ENCODE results near the gene RIC1. TPM values are rescaled to one million over a fixed set of nuclear protein-coding genes. Genes with fewer than 3 reads are reported as not detected.
"Not testable (repeated sequence)": the region's sequence is repeated elsewhere in the genome, so short reads cannot be mapped to it uniquely, and the experiment has no call there.

Gene RIC1
- total RNA-seq, 5 donors from 2014 or later (not counting 1 experiment from before 2014, with no cell fraction given): 22.2 to 29.9 (median 22.9) TPM

GRCh38 chr9:5796298-5796697, 167.4 kb downstream of the RIC1 start:
- ChIA-PET CTCF (no interaction called here), POLR2A (no interaction called here)
- Histone ChIP-seq H3K4me1 (ENCODE audit: control insufficient read depth in 1 of 2, extremely low read depth in 1 of 2, insufficient read depth in 2 of 2, low read length in 2 of 2) (peaks cover 0 to 13% of the 10 kb centered on the region in 2 experiments), H3K9me3 (no peaks in the 10 kb centered on the region), H3K27me3 (replicated peaks in 1 of 2; ENCODE audit: control insufficient read depth in 2 of 2, extremely low read depth in 1 of 2, insufficient read depth in 2 of 2, low read length in 1 of 2) (no peaks in the 10 kb centered on the region), H3K4me3 (ENCODE audit: control insufficient read depth in 1 of 2, extremely low read depth in 1 of 2, low read length in 1 of 2) (no peak overlapping the region), H3K36me3 (ENCODE audit: control insufficient read depth in 2 of 2, extremely low read depth in 1 of 2, insufficient read depth in 1 of 2, low read length in 1 of 2) (peaks cover 0 to 11% of the 10 kb centered on the region in 2 donors), H3K27ac (ENCODE audit: low read length) (no peak overlapping the region)
- H3K27ac Mint-ChIP-seq: no peak overlapping the region
- H3K36me3 Mint-ChIP-seq: peaks cover 38% of the 10 kb centered on the region
- H3K4me3 Mint-ChIP-seq: no peak overlapping the region
- H3K4me1 Mint-ChIP-seq: peaks cover 40 to 50% (median 49%) of the 10 kb centered on the region in 3 donors
- H3K27me3 Mint-ChIP-seq: no peaks in the 10 kb centered on the region
- ATAC-seq (replicated peaks in 1 of 4): no peak
- no peak for DNase-seq
- 100% methylated on average over 1 of the region's 2 CpGs for WGBS (ENCODE audit: insufficient coverage)
- no peaks in the 10 kb centered on the region for H3K9me3 Mint-ChIP-seq

DNA sequence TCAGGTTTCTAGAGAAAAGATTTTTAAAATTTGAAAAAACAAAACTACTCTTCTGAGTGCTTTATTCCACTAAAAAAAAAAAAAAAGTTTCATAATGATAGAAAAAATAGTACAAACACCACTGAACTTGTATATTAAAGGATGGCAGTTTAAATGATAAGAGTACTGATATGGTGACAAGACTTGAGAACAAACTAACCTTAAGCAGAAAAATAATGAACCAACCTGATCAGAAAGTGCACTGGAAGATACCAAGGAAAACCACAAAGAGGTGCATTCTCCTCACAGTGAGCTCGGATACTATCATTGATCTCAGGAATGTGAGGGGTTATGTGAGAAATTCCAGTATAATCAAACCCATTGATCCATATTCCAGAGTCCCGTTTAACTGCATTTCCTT, 169.7 kb downstream of the RIC1 start:
- Mint-ChIP-seq H3K4me3 (no peak overlapping the region), H3K36me3 (peaks cover 24% of the 10 kb centered on the region), H3K9me3 (no peaks in the 10 kb centered on the region), H3K4me1 (peaks cover 18 to 33% (median 32%) of the 10 kb centered on the region in 3 donors), H3K27ac (peak overlapping the region in 1 of 2 donors; percentile 34), H3K27me3 (no peaks in the 10 kb centered on the region)
- ATAC-seq (replicated peaks in 1 of 4) (no peak), DNase-seq (no peak)
- H3K9me3 ChIP-seq: no peaks in the 10 kb centered on the region
- no peak overlapping the region for H3K27ac ChIP-seq (ENCODE audit: low read length)
- peaks cover 0 to 16% of the 10 kb centered on the region in 2 donors for H3K36me3 ChIP-seq (ENCODE audit: control insufficient read depth in 2 of 2, extremely low read depth in 1 of 2, insufficient read depth in 1 of 2, low read length in 1 of 2)
- H3K4me3 ChIP-seq (ENCODE audit: control insufficient read depth in 1 of 2, extremely low read depth in 1 of 2, low read length in 1 of 2): no peak overlapping the region
- no peaks in the 10 kb centered on the region for H3K27me3 ChIP-seq (replicated peaks in 1 of 2; ENCODE audit: control insufficient read depth in 2 of 2, extremely low read depth in 1 of 2, insufficient read depth in 2 of 2, low read length in 1 of 2)
- ChIA-PET POLR2A (interaction anchor here in 1 of 2 donors (0.7 kb wide), 1 partner anchor 256 kb away, joined by 3 read pairs; no protein-coding TSS in a partner anchor), CTCF (interaction anchor here (0.7 to 1.1 kb wide), 4 partner anchors 34 to 507 kb away, joined by 3 to 4 read pairs (median 4); partner anchors contain the start of gene ERMP1 (in 1 of the 2))
- WGBS (ENCODE audit: insufficient coverage): no CpG with 5 or more reads among the region's 2 CpGs
- peaks cover 0 to 3% of the 10 kb centered on the region in 2 experiments for H3K4me1 ChIP-seq (ENCODE audit: control insufficient read depth in 1 of 2, extremely low read depth in 1 of 2, insufficient read depth in 2 of 2, low read length in 2 of 2)

GRCh38 chr9:5799314-5799713, 170.4 kb downstream of the RIC1 start:
- no peak overlapping the region for H3K4me3 Mint-ChIP-seq
- ChIA-PET CTCF (interaction anchor here (0.7 to 1.1 kb wide), 4 partner anchors 33 to 507 kb away, joined by 3 to 4 read pairs (median 4); partner anchors contain the start of gene ERMP1 (in 1 of the 2)), POLR2A (interaction anchor here (0.5 to 0.7 kb wide), 2 partner anchors 255 to 467 kb away, joined by 3 to 4 read pairs; no protein-coding TSS in a partner anchor)
- H3K4me3 ChIP-seq (ENCODE audit: control insufficient read depth in 1 of 2, extremely low read depth in 1 of 2, low read length in 1 of 2): no peak overlapping the region
- peak overlapping the region in 1 of 2 donors; percentile 61 for H3K27ac Mint-ChIP-seq
- H3K4me1 Mint-ChIP-seq: peaks cover 11 to 26% (median 24%) of the 10 kb centered on the region in 3 donors
- peaks cover 0 to 18% of the 10 kb centered on the region in 2 donors for H3K36me3 ChIP-seq (ENCODE audit: control insufficient read depth in 2 of 2, extremely low read depth in 1 of 2, insufficient read depth in 1 of 2, low read length in 1 of 2)
- no peaks in the 10 kb centered on the region for H3K9me3 Mint-ChIP-seq
- H3K27me3 ChIP-seq (replicated peaks in 1 of 2; ENCODE audit: control insufficient read depth in 2 of 2, extremely low read depth in 1 of 2, insufficient read depth in 2 of 2, low read length in 1 of 2): no peaks in the 10 kb centered on the region
- DNase-seq (peak in 3 of 35 experiments; percentile 4 to 44 (median 8)), ATAC-seq (replicated peaks in 1 of 4) (no peak)
- H3K27ac ChIP-seq (ENCODE audit: low read length): no peak overlapping the region
- H3K27me3 Mint-ChIP-seq: no peaks in the 10 kb centered on the region
- 75% methylated on average over 4 of the region's 5 CpGs for WGBS (ENCODE audit: insufficient coverage)
- no peaks in the 10 kb centered on the region for H3K4me1 ChIP-seq (ENCODE audit: control insufficient read depth in 1 of 2, extremely low read depth in 1 of 2, insufficient read depth in 2 of 2, low read length in 2 of 2)
- H3K36me3 Mint-ChIP-seq: peaks cover 26% of the 10 kb centered on the region
- H3K9me3 ChIP-seq: no peaks in the 10 kb centered on the region

DNA sequence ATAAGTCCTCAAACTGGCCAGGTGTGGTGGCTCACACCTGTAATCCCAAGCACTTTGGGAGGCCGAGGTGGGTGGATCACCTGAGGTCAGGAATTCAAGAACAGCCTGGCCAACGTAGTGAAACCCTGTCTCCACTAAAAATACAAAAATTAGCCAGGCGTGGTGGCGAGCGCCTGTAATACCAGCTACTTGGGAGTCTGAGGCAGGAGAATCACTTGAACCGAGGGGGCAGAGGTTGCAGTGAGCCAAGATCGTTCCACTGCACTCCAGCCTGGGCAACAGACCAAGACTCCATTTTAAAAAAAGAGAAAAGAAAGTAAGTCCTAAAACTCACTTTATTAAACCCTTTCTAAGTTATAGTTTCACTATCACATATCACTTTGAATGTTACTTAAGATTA, 171.5 kb downstream of the RIC1 start:
- H3K27ac ChIP-seq (ENCODE audit: low read length); H3K27me3 Mint-ChIP-seq; H3K4me3 Mint-ChIP-seq; POLR2A ChIA-PET; H3K4me1 ChIP-seq (ENCODE audit: control insufficient read depth in 1 of 2, extremely low read depth in 1 of 2, insufficient read depth in 2 of 2, low read length in 2 of 2); H3K27me3 ChIP-seq (replicated peaks in 1 of 2; ENCODE audit: control insufficient read depth in 2 of 2, extremely low read depth in 1 of 2, insufficient read depth in 2 of 2, low read length in 1 of 2); H3K9me3 ChIP-seq; H3K27ac Mint-ChIP-seq; H3K4me3 ChIP-seq (ENCODE audit: control insufficient read depth in 1 of 2, extremely low read depth in 1 of 2, low read length in 1 of 2); ATAC-seq (replicated peaks in 1 of 4); DNase-seq; H3K9me3 Mint-ChIP-seq: not testable (repeated sequence)
- WGBS (ENCODE audit: insufficient coverage): 100% methylated on average over 2 of the region's 7 CpGs
- CTCF ChIA-PET: interaction anchor here in 1 of 2 donors (0.9 kb wide), 1 partner anchor 32 kb away, joined by 3 read pairs; the partner anchor contains the start of gene ERMP1
- H3K36me3 ChIP-seq (ENCODE audit: control insufficient read depth in 2 of 2, extremely low read depth in 1 of 2, insufficient read depth in 1 of 2, low read length in 1 of 2): peaks cover 0 to 27% of the 10 kb centered on the region in 2 donors
- peaks cover 0 to 17% (median 14%) of the 10 kb centered on the region in 3 donors for H3K4me1 Mint-ChIP-seq
- H3K36me3 Mint-ChIP-seq: peaks cover 29% of the 10 kb centered on the region

DNA sequence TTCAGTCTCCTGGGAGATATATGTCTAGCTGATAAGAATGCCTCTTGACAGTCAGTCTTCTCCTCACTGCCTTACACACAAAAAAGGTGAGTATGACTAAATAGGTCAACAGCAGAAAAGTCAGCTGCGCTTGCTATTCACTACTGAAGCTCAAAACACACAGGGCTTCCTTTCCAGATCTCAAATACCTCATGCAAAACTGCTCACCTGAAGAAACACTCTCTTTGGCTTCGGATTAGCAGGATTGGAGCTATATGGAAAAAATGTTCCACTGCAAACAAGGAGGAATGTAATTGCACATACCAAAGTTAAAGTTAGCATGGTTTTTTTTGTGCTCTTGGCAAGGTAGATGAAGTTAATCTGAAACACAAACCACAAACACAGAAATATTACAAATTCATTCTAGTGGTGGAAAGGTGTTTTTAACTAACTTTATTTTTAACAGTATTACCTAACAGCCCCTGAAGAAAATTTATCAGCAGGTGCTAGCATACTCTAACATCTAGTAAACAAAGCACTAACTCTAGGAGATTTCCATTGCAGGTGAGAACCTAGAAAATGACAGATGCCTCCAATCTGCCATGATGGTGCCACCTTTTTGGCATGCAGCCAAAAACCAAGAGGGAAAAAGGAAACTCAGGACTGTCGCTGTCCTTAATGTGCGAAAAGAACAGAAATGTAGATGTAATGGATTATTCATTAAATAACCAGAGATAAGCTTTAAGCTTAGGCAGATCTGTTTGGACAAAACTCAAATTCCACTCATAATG, 172.2 kb downstream of the RIC1 start:
- Mint-ChIP-seq H3K27ac (peak overlapping the region in 1 of 2 donors; percentile 66), H3K4me3 (no peak overlapping the region), H3K36me3 (peaks cover 31% of the 10 kb centered on the region), H3K4me1 (peaks cover 0 to 17% (median 14%) of the 10 kb centered on the region in 3 donors), H3K27me3 (no peaks in the 10 kb centered on the region), H3K9me3 (no peaks in the 10 kb centered on the region)
- H3K27ac ChIP-seq (ENCODE audit: low read length): peak overlapping the region; percentile 10
- no peaks in the 10 kb centered on the region for H3K27me3 ChIP-seq (replicated peaks in 1 of 2; ENCODE audit: control insufficient read depth in 2 of 2, extremely low read depth in 1 of 2, insufficient read depth in 2 of 2, low read length in 1 of 2)
- H3K4me3 ChIP-seq (ENCODE audit: control insufficient read depth in 1 of 2, extremely low read depth in 1 of 2, low read length in 1 of 2): no peak overlapping the region
- ChIA-PET CTCF (interaction anchor here in 1 of 2 donors (0.9 kb wide), 1 partner anchor 32 kb away, joined by 3 read pairs; the partner anchor contains the start of gene ERMP1), POLR2A (no interaction called here)
- H3K9me3 ChIP-seq: no peaks in the 10 kb centered on the region
- no CpG with 5 or more reads among the region's 4 CpGs for WGBS (ENCODE audit: insufficient coverage)
- DNase-seq (peak in 1 of 35 experiments; percentile 8), ATAC-seq (replicated peaks in 1 of 4) (no peak)
- H3K4me1 ChIP-seq (ENCODE audit: control insufficient read depth in 1 of 2, extremely low read depth in 1 of 2, insufficient read depth in 2 of 2, low read length in 2 of 2): no peaks in the 10 kb centered on the region
- peaks cover 0 to 28% of the 10 kb centered on the region in 2 donors for H3K36me3 ChIP-seq (ENCODE audit: control insufficient read depth in 2 of 2, extremely low read depth in 1 of 2, insufficient read depth in 1 of 2, low read length in 1 of 2)

DNA sequence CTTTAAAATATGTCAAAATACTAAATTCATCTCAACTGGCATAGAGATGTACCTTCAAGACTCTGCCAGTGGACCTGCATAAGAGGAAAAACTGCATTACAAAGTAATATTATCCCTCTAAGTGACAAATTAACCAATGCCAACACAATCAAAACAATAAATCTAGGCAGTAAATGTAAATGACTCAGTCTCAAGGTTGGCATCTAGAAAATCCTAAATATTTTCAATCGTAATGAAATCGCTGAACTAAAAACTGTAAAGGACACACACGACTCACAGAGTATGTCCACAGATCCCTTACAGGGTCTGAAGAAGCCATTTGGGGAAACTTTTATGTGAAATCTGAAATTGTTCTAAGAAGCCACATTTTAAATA, 172.8 kb downstream of the RIC1 start:
- Histone ChIP-seq H3K4me3 (ENCODE audit: control insufficient read depth in 1 of 2, extremely low read depth in 1 of 2, low read length in 1 of 2) (no peak overlapping the region), H3K36me3 (ENCODE audit: control insufficient read depth in 2 of 2, extremely low read depth in 1 of 2, insufficient read depth in 1 of 2, low read length in 1 of 2) (peaks cover 0 to 31% of the 10 kb centered on the region in 2 donors), H3K27ac (ENCODE audit: low read length) (no peak overlapping the region), H3K9me3 (no peaks in the 10 kb centered on the region), H3K27me3 (replicated peaks in 1 of 2; ENCODE audit: control insufficient read depth in 2 of 2, extremely low read depth in 1 of 2, insufficient read depth in 2 of 2, low read length in 1 of 2) (no peaks in the 10 kb centered on the region), H3K4me1 (ENCODE audit: control insufficient read depth in 1 of 2, extremely low read depth in 1 of 2, insufficient read depth in 2 of 2, low read length in 2 of 2) (no peaks in the 10 kb centered on the region)
- Mint-ChIP-seq H3K27ac (peak overlapping the region in 1 of 2 donors; percentile 25), H3K4me3 (no peak overlapping the region), H3K27me3 (no peaks in the 10 kb centered on the region), H3K9me3 (no peaks in the 10 kb centered on the region), H3K4me1 (peaks cover 0 to 17% (median 14%) of the 10 kb centered on the region in 3 donors), H3K36me3 (peaks cover 25% of the 10 kb centered on the region)
- 96% methylated on average over 3 of the region's 3 CpGs for WGBS (ENCODE audit: insufficient coverage)
- DNase-seq (no peak), ATAC-seq (replicated peaks in 1 of 4) (no peak)
- ChIA-PET CTCF (no interaction called here), POLR2A (no interaction called here)

Data from T-cell (primary cell).